ENCODE measurements around the gene KRT81. TPM values are rescaled to one million over a fixed set of nuclear protein-coding genes. Genes with fewer than 3 reads are reported as not detected.

Gene KRT81
- polyA plus RNA-seq, 1 donor from 2014 or later, result not detected

- TF ChIP-seq EP300 (conservative IDR thresholded peaks at IDR 0.05; ENCODE audit: poor library complexity, severe bottlenecking) (no peak), TAF1 (IDR thresholded peaks at IDR 0.05; ENCODE audit: low read depth) (no peak), RAD21 (conservative IDR thresholded peaks at IDR 0.05) (no peak), EZH2 (IDR thresholded peaks at IDR 0.05; ENCODE audit: borderline replicate concordance, insufficient read depth, low read length, poor library complexity, severe bottlenecking) (no peak), MXI1 (conservative IDR thresholded peaks at IDR 0.05; ENCODE audit: poor library complexity, severe bottlenecking) (no peak), REST (IDR thresholded peaks at IDR 0.05; ENCODE audit: borderline replicate concordance) (no peak), SMC3 (conservative IDR thresholded peaks at IDR 0.05; ENCODE audit: poor library complexity) (no peak), CTCF (IDR thresholded peaks at IDR 0.05; ENCODE audit: poor library complexity, severe bottlenecking) (no peak), POLR2AphosphoS5 (IDR thresholded peaks at IDR 0.05) (no peak)
- Histone ChIP-seq H3K9me2 (ENCODE audit: insufficient read depth, low read length) (no peaks in the 10 kb centered on the region), H3K27ac (ENCODE audit: low read length) (no peak overlapping the region), H3K79me2 (replicated peaks; ENCODE audit: insufficient read depth, low read length) (no peaks in the 10 kb centered on the region), H3F3A (ENCODE audit: insufficient read depth, low read length, poor library complexity, severe bottlenecking) (no peaks in the 10 kb centered on the region), H3K36me3 (ENCODE audit: insufficient read depth, low read length) (no peaks in the 10 kb centered on the region), H3K4me2 (ENCODE audit: low read length) (no peak overlapping the region), H2AFZ (ENCODE audit: low read depth, low read length) (no peak overlapping the region), H3K9ac (ENCODE audit: low read length) (no peak overlapping the region), H3K9me3 (ENCODE audit: low read length) (no peaks in the 10 kb centered on the region), H4K20me1 (ENCODE audit: insufficient read depth) (no peaks in the 10 kb centered on the region), H3K27me3 (ENCODE audit: insufficient read depth, low read depth, low read length) (no peaks in the 10 kb centered on the region), H3K4me3 (ENCODE audit: low read length) (no peak overlapping the region)
Measured at GRCh38 chr12:52270541-52271070, 20.7 kb downstream of the KRT81 start.

GRCh38 chr12:52268212-52268611 lies 23.1 kb downstream of the KRT81 start:
- TF ChIP-seq CTCF (IDR thresholded peaks at IDR 0.05; ENCODE audit: poor library complexity, severe bottlenecking) (no peak), EZH2 (IDR thresholded peaks at IDR 0.05; ENCODE audit: borderline replicate concordance, insufficient read depth, low read length, poor library complexity, severe bottlenecking) (no peak), REST (IDR thresholded peaks at IDR 0.05; ENCODE audit: borderline replicate concordance) (no peak), RAD21 (conservative IDR thresholded peaks at IDR 0.05) (no peak), EP300 (conservative IDR thresholded peaks at IDR 0.05; ENCODE audit: poor library complexity, severe bottlenecking) (no peak), POLR2AphosphoS5 (IDR thresholded peaks at IDR 0.05) (no peak), SMC3 (conservative IDR thresholded peaks at IDR 0.05; ENCODE audit: poor library complexity) (no peak), MXI1 (conservative IDR thresholded peaks at IDR 0.05; ENCODE audit: poor library complexity, severe bottlenecking) (no peak), TAF1 (IDR thresholded peaks at IDR 0.05; ENCODE audit: low read depth) (no peak)
- Histone ChIP-seq H3K9me3 (ENCODE audit: low read length) (no peaks in the 10 kb centered on the region), H3K79me2 (replicated peaks; ENCODE audit: insufficient read depth, low read length) (no peaks in the 10 kb centered on the region), H3K36me3 (ENCODE audit: insufficient read depth, low read length) (no peaks in the 10 kb centered on the region), H3F3A (ENCODE audit: insufficient read depth, low read length, poor library complexity, severe bottlenecking) (no peaks in the 10 kb centered on the region), H3K9me2 (ENCODE audit: insufficient read depth, low read length) (no peaks in the 10 kb centered on the region), H2AFZ (ENCODE audit: low read depth, low read length) (no peak overlapping the region), H3K9ac (ENCODE audit: low read length) (no peak overlapping the region), H3K27me3 (ENCODE audit: insufficient read depth, low read depth, low read length) (no peaks in the 10 kb centered on the region), H3K27ac (ENCODE audit: low read length) (no peak overlapping the region), H4K20me1 (ENCODE audit: insufficient read depth) (no peaks in the 10 kb centered on the region), H3K4me3 (ENCODE audit: low read length) (no peak overlapping the region), H3K4me2 (ENCODE audit: low read length) (no peak overlapping the region)
